Stomach (tissue), 4 donors: Measurements from ENCODE around the gene OXT.

ENCODE experiments used
- EP300 ChIP-seq: sonication (generic); formaldehyde crosslinking; IDR thresholded peaks from one replicate; pipeline ENCODE4 v1.6.1; 2017; ENCODE audit warnings: antibody characterized with exemption
- TF ChIP-seq, protein P1 (sequence below), 7 experiments: fragments of 450-650 bp in 4 of 7; fragments of 200-600 bp in 3 of 7; sonication (generic) in 3 of 7; IDR thresholded peaks; one replicate each; pipeline ENCODE4 v1.5.1; 2016 to 2019; ENCODE audit warnings: antibody characterized with exemption in 7 of 7, control low read depth in 2 of 7, mild to moderate bottlenecking in 1 of 7

DNA sequence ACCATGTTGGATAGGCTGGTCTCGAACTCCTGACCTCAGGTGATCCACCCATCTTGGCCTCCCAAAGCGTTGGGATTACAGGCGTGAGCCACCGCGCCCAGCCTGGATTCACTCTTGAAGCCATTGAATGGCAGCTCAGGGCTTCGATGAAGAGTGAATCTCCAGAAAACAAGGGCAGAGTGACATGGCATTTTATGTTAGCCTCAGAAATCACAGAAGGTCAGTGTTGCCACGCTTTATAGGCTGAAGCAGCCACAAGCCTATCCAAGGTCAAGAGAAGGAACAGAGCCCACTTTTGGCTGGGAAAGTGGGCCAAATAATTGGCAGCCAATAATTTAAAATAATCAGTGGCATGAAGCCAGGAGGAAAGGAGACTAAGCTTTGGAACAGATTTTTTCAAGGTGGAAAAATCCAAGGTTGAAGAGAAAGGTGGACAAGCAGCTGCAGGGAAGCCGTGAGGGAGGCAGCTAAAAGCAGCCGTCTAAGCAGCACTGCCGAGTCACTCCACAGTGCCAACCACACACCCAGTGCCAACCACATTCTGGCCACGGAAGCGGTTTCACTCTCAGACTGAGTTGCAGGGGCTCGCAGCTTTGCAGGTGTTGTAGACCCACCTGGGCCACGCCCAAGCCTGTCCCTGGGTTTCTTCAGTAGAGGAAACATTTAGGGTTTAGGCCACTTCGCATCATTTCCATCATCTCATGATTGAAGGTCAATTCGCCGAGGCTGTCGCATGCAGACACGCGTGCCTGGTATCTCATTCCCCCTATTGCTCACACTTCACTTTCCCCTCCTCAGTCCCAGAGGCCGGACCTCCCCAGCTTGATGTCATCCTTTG is 30.5 kb downstream of the OXT start:
- no peak for TF ChIP-seq EP300
- TF ChIP-seq, protein P1, sequence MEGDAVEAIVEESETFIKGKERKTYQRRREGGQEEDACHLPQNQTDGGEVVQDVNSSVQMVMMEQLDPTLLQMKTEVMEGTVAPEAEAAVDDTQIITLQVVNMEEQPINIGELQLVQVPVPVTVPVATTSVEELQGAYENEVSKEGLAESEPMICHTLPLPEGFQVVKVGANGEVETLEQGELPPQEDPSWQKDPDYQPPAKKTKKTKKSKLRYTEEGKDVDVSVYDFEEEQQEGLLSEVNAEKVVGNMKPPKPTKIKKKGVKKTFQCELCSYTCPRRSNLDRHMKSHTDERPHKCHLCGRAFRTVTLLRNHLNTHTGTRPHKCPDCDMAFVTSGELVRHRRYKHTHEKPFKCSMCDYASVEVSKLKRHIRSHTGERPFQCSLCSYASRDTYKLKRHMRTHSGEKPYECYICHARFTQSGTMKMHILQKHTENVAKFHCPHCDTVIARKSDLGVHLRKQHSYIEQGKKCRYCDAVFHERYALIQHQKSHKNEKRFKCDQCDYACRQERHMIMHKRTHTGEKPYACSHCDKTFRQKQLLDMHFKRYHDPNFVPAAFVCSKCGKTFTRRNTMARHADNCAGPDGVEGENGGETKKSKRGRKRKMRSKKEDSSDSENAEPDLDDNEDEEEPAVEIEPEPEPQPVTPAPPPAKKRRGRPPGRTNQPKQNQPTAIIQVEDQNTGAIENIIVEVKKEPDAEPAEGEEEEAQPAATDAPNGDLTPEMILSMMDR (IDR thresholded peaks at IDR 0.05) = no peak
